Progenitor cell of endocrine pancreas (in vitro differentiated cells): ENCODE data around the gene ZNF644. TPM values are rescaled to one million over a fixed set of nuclear protein-coding genes. Genes with fewer than 3 reads are reported as not detected.

Experiments
- DNase-seq: peaks from one replicate; pipeline ENCODE4 v3.0.0; 2021; ENCODE audit warnings: low spot score; ENCODE audit not compliant: unreplicated experiment
- H3K27ac Mint-ChIP-seq: 2 replicates; pipeline ENCODE4 v1.8.0; 2021; ENCODE audit warnings: mild to moderate bottlenecking, moderate library complexity, mixed read lengths
- H3K27me3 Mint-ChIP-seq: 2 replicates; pipeline ENCODE4 v1.8.0; 2021; ENCODE audit warnings: mixed read lengths
- H3K36me3 Mint-ChIP-seq: 2 replicates; pipeline ENCODE4 v1.8.0; 2022; ENCODE audit warnings: mixed read lengths; ENCODE audit not compliant: insufficient read depth
- H3K4me1 Mint-ChIP-seq: 2 replicates; pipeline ENCODE4 v1.8.0; 2021; ENCODE audit warnings: low read depth, mixed read lengths
- H3K4me3 Mint-ChIP-seq: 2 replicates; pipeline ENCODE4 v1.8.0; 2021; ENCODE audit warnings: low read depth, mild to moderate bottlenecking, moderate library complexity, mixed read lengths
- H3K9me3 Mint-ChIP-seq: 2 replicates; pipeline ENCODE4 v1.8.0; 2021; ENCODE audit warnings: low read depth, mixed read lengths
- CTCF ChIP-seq: fragments of 200-600 bp; sonication (generic); IDR thresholded peaks from one replicate; pipeline ENCODE4 v1.5.0; 2021; ENCODE audit warnings: antibody characterized with exemption, mild to moderate bottlenecking; ENCODE audit not compliant: unreplicated experiment
- total RNA-seq: library from RNA; stranded (reverse); gene quantifications from 2 replicates; pipeline ENCODE4 v1.2.1, GENCODE V29; 2021

The ZNF644 gene
- total RNA-seq, 1 donor from 2014 or later = 101 TPM

DNA sequence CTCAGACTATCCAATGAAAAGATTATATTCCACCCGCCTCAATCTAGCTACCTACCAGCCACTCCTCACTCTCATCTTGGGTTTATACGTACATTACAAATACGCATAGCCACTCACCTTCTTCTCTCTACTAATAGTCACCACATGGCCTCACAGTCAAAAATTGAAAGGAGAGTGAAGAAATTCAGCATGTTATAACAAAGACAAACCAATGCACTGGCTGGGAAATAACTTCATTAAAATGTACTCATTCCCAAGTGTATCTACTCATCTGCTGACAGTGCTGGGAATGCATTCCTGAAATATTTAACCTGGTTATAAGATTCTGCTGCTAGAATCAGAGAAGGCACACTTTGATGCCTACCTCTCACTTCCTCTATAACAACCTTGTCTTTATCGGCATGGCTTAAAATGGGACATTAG lies 6.5 kb downstream of the ZNF644 start:
- H3K27ac Mint-ChIP-seq = peak overlapping the region; percentile 93
- no peaks in the 10 kb centered on the region for H3K27me3 Mint-ChIP-seq
- H3K9me3 Mint-ChIP-seq = no peaks in the 10 kb centered on the region
- H3K4me1 Mint-ChIP-seq = peaks cover 39% of the 10 kb centered on the region
- DNase-seq = no peak
- H3K36me3 Mint-ChIP-seq = peaks cover 24% of the 10 kb centered on the region
- no peak overlapping the region for H3K4me3 Mint-ChIP-seq
- TF ChIP-seq CTCF = no peak

GRCh38 chr1:91014475-91014874 lies 7.4 kb downstream of the ZNF644 start:
- no peak for TF ChIP-seq CTCF
- no peaks in the 10 kb centered on the region for H3K27me3 Mint-ChIP-seq
- H3K27ac Mint-ChIP-seq = no peak overlapping the region
- H3K36me3 Mint-ChIP-seq = peaks cover 25% of the 10 kb centered on the region
- H3K4me1 Mint-ChIP-seq = peaks cover 35% of the 10 kb centered on the region
- H3K4me3 Mint-ChIP-seq = no peak overlapping the region
- DNase-seq = no peak
- H3K9me3 Mint-ChIP-seq = no peaks in the 10 kb centered on the region

- Mint-ChIP-seq H3K27ac (peak overlapping the region; percentile 4), H3K36me3 (peaks cover 17% of the 10 kb centered on the region), H3K4me1 (peaks cover 25% of the 10 kb centered on the region), H3K9me3 (no peaks in the 10 kb centered on the region), H3K4me3 (no peak overlapping the region), H3K27me3 (no peaks in the 10 kb centered on the region)
- DNase-seq = no peak
- no peak for TF ChIP-seq CTCF
Observed at GRCh38 chr1:91013302-91013701, 8.5 kb downstream of the ZNF644 start.

DNA sequence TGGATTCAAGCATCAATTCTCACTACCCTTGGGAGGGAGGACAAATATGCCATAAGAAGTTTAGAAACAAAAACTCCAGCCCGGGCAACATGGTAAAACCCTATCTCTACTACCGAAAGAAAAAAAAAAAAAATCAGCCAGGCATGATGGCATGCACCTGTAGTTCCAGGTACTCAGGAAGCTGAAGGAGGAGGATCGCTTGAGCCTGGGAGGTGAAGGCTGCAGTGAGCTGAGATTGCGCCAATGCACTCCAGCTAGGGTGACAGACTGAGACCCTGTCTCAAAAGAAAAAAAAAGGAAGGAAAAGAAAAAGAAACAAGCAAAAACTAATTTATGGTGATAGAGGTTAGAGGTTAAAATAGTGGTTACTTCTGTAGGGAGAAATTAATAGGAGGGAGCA lies 9.6 kb downstream of the ZNF644 start:
- DNase-seq = no peak
- TF ChIP-seq CTCF = no peak
- H3K4me1 Mint-ChIP-seq = peaks cover 20% of the 10 kb centered on the region
- H3K9me3 Mint-ChIP-seq = peaks cover 4% of the 10 kb centered on the region
- H3K27me3 Mint-ChIP-seq = no peaks in the 10 kb centered on the region
- peaks cover 18% of the 10 kb centered on the region for H3K36me3 Mint-ChIP-seq
- no peak overlapping the region for H3K4me3 Mint-ChIP-seq
- peak overlapping the region; percentile 18 for H3K27ac Mint-ChIP-seq

DNA sequence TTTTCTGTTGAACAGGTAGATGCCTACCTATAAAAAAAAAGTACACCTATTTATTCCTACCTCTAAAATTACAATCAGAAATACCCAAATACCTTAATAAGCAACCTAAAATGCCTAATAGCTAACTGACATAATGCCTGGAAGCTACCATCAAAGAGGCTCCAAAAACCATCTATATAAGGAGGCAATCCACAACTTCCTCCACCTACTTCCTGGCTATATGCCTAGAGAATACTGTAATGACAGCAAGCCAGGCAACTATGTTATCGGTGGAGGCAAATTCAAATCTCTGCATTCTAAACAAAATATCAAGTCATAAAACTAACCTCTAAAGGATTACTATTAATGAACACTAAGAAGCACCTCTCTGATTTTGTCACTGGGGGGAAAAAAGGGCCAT lies 10.1 kb downstream of the ZNF644 start:
- H3K27ac Mint-ChIP-seq = peak overlapping the region; percentile 18
- peaks cover 20% of the 10 kb centered on the region for H3K4me1 Mint-ChIP-seq
- peaks cover 20% of the 10 kb centered on the region for H3K36me3 Mint-ChIP-seq
- no peak for DNase-seq
- H3K27me3 Mint-ChIP-seq = no peaks in the 10 kb centered on the region
- peaks cover 8% of the 10 kb centered on the region for H3K9me3 Mint-ChIP-seq
- no peak overlapping the region for H3K4me3 Mint-ChIP-seq
- no peak for TF ChIP-seq CTCF
